GM20431 (cell line): ENCODE data around the gene ACTMAP.
"Not testable (repeated sequence)": the region's sequence is repeated elsewhere in the genome, so short reads cannot be mapped to it uniquely, and the experiment has no call there.

Experiments
- in situ Hi-C: fragments of 300-500 bp; cut with MseI, MboI; formaldehyde crosslinking; loops from one replicate; pipeline ENCODE4 v1.15.0; 2020; ENCODE audit warnings: low sequenced_read_pairs; ENCODE audit not compliant: unreplicated experiment

The ACTMAP gene

DNA sequence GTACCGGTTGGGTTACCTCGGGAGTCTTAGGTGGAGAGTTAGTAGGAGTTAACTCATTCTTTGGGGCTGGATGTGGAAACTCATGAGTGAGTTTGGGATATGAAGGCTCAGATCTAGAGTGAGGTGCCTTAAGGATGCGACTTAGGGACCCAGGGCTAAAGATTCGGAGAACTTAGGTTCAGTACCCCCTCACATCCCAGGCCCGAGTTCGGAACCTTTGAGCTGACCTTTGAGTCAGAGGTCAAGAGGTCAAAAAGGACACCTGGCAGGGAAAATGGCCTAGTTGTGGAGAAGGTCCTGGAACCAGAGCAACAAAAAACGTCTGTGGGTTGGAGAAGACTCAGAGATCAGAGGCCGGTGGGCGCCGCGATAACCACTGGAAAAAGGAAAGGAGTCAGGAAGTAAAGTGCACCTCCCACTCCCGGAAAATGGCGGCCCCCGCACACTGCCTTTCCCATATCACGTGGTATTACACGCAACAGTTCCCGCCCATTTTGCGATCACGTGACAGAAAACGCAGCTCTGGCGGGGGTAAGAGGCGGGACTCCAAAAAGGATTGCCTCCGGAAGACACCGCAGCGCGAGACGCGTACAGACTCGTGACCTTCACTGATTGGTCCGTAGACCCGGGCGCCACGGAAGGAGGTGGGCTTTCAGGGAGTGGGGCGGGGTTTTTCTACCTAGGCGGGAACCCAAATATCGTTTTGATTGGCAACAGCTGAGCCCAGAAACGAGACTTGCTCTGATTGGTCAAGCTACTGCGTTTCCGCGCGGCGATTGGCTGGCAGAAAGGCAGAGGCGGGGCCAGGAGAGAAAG, at the start of gene ACTMAP:
ACTMAP (minus strand) TSS at position 420 of the 816 bp plus-strand sequence. CDS start 674 bp downstream, outside the sequence.
- in situ Hi-C loops = no loop called here

- in situ Hi-C loops = no loop called here
These were observed 49.5 kb upstream of the ACTMAP start for GRCh38 chr19:40799558-40800338.

GRCh38 chr19:40798683-40799557, 48.6 kb upstream of the ACTMAP start, which contains the start of gene EGLN2:
TSS of gene EGLN2 (plus strand) at chr19:40799191. CDS start at chr19:40800573, 1,382 bp downstream.
- in situ Hi-C loops = no loop called here

DNA sequence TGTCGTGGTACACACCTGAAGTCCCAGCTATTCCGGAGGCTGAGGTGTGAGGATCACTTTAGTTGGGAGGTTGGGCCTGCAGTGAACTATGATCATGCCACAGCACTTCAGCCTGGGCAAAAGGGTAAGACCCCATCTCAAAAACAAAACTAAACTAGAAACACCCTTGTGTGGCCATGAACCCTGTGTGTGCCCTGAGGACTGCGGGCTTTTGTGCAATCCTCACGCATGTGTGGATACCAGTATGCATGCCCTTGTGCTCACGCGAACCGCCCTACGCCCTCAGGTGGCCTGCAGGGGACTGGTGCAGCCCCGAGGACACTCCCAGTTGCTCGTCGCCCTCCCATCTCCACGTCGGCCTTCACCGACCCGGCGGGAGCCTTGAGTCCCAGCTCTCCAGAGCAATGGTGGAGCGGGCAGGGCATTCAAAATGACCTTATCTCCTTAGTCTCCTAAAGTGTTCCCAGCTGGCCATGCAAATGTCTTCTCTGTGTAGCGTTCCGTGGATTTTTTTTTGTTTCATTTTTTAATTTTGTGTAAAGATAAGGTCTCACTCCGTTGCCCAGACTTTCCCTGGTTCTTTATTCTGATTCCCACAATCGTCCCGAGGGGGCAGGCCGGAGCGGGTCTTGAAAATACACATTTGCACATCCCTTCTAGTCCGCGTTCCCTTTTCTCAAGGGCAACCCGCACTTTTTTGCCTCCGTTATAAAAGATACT, 47.8 kb upstream of the ACTMAP start:
- in situ Hi-C loops = no loop called here

GRCh38 chr19:40797166-40797962, 47.1 kb upstream of the ACTMAP start:
- in situ Hi-C loops = no loop called here

GRCh38 chr19:40791996-40792395, 41.7 kb upstream of the ACTMAP start:
- in situ Hi-C loops = no loop called here

- in situ Hi-C loops = no loop called here
These were observed 41.1 kb upstream of the ACTMAP start for GRCh38 chr19:40791349-40791748.

DNA sequence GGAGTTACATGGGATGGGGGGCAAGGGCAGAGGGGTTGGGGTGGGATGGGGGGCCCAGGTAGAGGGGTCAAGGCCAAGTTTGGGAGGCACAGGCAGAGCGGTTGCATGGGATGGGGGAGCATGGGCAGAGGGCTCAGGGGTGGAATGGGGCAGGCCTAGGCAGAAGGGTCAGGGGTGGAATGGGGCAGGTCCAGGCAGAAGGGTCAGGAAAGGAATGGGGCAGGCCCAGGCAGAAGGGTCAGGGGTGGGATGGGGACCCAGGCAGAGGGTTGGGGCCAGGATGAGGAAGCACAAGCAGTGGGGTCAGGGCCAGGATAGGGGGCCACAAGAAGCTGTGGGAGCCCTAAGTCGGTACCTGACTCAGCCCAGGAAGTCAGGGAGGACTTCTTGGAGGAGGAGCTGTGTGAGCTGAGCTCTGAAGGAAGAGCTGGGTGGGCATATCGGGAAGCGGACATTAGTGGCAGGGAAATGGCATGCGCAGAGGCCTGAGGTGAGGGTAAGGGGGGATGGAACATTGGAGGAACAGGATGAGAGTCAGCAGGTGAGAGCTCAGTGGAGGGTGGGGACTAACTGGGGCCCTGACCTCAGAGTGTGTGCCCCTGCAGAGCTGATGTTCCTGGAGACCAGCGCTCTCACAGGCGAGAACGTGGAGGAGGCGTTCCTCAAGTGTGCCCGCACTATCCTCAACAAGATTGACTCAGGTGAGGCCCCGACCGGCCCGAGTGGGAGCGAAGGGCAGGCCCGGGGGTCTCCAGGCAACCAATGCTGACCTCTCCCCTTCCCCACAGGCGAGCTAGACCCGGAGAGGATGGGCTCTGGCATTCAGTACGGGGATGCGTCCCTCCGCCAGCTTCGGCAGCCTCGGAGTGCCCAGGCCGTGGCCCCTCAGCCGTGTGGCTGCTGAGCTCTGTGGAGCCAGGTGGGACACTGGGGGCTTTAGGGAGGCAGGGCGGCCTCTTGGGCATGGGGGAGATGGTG, 36.1 kb upstream of the ACTMAP start:
- in situ Hi-C loops = no loop called here

DNA sequence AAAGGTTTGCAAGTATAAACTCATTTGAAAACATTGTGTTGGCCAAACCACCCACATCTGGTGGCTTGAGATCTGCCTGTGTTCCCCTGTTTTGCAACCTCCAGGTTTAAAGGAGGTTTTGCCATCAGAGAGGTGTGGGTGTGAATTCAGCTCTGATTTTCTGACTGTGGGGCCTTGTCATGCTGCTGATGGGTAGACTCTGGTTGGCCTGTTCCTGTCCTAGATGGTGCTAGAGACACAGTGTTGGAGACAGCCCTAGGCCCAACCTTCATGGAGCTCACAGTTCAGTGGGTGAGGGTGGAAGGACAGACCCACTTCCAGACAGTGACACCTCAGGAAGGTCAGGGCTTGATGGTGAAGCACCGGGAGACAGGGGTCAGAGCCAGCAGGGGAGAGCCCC, 35.2 kb upstream of the ACTMAP start:
- in situ Hi-C loops = no loop called here

- in situ Hi-C loops = not testable (repeated sequence)
These were observed 33.9 kb upstream of the ACTMAP start for GRCh38 chr19:40784146-40784545.

GRCh38 chr19:40783711-40784110, 33.4 kb upstream of the ACTMAP start:
- in situ Hi-C loops = no loop called here

DNA sequence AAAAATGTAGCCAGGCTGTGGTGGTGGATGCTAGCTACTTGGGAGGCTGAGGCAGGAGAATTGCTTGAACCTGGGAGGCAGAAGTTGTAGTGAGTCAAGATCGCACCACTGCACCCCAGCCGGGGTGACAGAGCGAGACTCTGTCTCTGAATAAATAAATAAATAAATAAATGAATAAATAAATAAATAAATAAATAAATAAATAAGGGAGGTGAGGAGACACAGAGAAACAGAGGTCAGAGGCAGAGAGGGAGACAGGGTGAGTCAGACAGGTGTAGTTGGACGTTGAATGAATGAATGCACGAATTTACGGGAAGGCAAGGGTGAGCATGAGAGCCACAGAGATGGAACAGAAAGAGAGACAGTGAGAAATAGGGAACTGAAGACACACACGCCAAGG, 30.9 kb upstream of the ACTMAP start:
- in situ Hi-C loops = no loop called here

- in situ Hi-C loops = no loop called here
These were observed 30.3 kb upstream of the ACTMAP start for GRCh38 chr19:40780582-40780981.

GRCh38 chr19:40778706-40779284, 28.5 kb upstream of the ACTMAP start:
- in situ Hi-C loops = no loop called here

GRCh38 chr19:40777937-40778705, 27.8 kb upstream of the ACTMAP start, which contains the start of gene RAB4B:
TSS of gene RAB4B (plus strand) at chr19:40778247. CDS start at chr19:40778376, 129 bp downstream.
- in situ Hi-C loops = no loop called here

DNA sequence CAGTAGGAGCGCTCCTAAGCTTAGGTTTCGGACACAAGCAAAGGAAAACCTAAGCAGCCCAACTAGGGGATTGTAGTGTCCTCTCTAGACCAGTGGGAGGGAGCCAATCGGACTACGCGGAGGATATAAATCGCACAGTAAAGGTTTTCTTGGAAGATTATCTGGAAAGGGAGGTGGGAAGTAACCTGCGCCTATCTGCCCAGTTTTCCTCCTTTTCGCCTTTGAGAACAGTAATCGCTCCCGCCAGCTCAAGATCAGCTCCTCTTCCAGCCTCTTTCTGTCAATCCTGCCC, 27.3 kb upstream of the ACTMAP start:
- in situ Hi-C loops = no loop called here
